HG02588 (cell line): Measurements from ENCODE around the gene C6orf15.

ENCODE experiments used
- ATAC-seq: cut with Tn5 transposase; IDR thresholded peaks from one replicate; pipeline ENCODE4 v1.9.1; 2021; ENCODE audit warnings: mild to moderate bottlenecking, moderate library complexity; ENCODE audit not compliant: unreplicated experiment

Gene C6orf15

DNA sequence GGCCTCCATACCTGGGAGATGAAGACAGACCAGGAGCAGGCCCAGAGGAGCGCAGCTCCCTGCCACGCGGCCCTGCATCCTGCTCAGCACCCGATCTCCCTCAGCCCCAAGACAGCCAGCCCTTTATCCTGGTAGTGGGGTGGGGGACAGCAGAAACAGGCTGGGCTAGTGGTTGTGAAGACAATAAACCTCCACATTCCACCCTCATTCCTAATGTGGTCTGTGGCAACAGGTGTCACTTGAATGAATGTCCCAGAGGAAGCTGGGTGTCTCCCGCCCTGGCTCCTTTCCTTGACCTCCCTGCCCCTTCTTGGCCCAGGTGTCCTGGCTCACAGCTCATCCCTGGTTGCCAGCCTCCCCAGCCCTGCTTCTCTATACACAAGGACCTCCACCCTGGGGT lies at the start of gene C6orf15:
Gene C6orf15 (minus strand): TSS at position 98 of the 400 bp plus-strand sequence. CDS start 20 bp downstream, at position 78.
- no peak for ATAC-seq

DNA sequence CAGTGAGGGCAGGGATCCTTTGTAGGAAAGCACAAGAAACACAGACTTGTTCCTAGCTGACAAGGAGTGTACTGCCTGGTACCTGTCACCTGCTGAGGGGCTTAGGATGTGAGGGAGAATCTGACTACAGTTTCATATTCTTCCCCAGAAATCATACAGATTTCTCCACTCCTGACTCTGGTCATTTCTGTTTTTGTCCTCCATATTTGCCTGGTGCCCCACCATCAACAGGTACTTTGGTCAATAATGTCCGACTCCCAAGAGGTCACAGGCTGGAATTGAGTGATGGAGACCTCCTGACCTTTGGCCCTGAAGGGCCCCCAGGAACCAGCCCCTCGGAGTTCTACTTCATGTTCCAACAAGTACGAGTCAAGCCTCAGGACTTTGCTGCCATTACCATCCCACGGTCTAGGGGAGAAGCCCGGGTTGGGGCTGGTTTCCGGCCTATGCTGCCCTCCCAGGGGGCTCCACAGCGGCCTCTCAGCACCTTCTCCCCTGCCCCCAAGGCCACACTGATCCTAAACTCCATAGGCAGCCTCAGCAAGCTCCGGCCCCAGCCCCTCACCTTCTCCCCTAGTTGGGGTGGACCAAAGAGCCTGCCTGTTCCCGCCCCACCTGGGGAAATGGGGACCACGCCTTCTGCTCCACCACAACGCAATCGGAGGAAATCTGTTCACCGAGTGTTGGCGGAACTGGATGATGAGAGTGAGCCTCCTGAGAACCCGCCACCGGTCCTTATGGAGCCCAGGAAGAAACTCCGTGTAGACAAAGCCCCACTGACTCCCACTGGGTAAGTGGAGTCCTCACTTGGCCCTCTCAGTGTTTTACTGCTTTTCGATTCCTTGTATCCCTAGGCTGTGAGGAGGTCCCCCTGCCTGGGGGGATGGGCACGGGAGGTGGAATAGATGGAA lies 49.1 kb upstream of the C6orf15 start:
- ATAC-seq: no peak

DNA sequence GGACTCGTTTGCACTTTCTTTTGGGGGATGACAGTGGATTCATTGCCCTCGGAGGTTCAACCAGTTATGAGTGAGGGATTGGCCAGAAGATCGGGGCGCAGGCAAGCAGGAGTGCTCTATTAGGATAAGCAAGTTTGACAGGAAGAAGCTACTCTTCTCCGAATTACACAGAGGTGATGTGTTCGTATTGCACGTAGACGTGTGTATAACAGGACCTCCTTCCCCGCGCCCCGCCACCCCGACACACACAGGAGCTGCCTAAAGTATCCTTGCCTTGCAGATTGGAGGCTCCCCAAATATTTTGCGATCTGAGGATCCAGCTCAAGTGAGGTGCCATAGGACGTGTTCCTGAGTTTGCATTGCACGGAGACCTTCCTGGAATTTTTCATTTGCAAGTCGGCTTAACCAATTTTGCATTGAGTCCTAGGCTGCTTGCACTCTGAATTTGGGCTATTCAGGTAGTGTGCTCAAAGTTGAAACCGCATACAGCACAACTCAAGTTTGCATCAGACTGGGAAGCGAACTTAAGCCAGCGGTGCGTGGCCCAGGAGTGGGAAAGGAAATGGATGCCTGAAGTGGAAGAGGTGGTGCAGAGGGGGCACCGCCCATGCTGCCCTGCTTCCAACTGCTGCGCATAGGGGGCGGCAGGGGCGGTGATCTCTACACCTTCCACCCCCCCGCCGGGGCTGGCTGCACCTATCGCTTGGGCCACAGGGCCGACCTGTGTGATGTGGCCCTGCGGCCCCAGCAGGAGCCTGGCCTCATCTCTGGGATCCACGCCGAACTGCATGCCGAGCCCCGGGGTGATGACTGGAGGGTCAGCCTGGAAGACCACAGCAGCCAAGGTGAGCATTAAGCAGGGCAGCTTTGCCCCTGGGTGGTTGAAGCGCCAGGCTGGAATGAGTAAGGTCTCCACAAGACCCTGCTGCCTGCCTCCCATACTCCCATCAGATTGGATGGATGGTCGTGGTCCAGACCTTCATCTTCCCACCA lies 46.8 kb upstream of the C6orf15 start:
- ATAC-seq: no peak

DNA sequence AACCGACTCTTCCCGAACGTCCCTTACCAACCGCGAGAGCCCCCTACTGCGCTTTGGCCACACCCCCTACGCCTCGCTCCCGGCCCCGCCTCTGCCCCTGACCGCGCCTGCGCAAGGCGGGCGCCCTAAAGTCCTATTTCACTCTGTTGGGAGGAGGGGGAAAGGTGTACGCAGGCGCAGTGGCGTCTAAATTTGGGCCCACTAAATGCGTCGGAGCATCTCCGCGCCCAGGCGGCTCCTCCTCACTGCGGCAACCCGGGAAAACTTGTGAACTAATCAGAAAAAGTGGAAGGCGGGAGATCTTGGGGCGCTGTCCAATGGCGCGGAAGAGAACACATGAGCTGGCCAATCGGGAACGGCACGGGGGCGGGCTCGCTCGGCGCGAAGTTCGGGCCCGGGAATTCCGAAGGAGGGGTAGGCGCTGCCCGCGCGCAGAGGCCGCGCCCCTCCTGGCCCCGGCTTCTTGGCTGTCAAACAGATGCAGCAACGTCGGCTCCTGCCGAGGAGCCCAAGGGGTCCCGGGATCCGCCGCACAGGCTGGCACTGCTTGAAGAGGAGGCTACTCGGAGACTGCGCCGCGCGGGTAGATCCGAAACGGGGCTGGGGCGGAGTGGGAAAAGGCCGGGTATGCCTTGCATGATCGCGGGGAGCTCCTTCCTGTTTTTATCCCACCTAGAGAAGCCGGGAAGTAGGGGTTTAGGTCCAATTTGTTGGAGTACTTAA lies 45.9 kb upstream of the C6orf15 start, which contains the start of gene TCF19:
Gene TCF19 (plus strand): TSS at position 450 of the 723 bp plus-strand sequence. CDS start 881 bp downstream, outside the sequence.
- ATAC-seq: peak; percentile 81

DNA sequence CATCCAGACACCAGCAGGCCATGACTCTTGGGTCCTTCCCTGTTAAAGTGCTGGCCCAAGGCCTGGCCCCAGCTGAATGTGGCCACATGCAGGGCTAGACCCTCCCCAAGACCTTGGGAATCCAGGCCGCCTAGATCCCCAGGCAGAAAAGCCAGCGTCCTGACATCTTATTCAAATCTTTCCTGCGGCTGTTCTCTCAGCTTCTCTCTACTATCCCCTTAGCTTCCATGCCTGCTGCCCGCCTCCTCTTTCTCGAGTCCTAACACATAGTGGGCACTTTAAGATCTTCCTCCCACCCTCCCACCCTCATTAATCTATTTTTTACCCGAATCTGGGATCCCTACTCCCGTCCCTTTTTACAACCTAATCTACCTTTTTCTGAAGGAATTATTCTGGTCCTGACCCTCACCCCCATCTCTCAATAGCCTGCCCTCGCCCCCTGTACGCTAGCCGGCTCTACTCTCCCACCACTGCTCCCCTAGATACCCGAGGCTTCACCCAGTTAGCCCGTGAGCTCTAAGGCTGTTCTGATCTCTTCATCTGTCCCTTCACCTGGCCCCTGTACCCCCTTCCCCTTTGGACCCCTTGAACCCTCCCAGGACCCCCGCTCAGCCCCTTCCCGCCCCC lies 45.3 kb upstream of the C6orf15 start, which contains the start of gene CCHCR1:
Gene CCHCR1 (minus strand): TSS at position 290 of the 627 bp plus-strand sequence. CDS start 202 bp downstream, at position 88.
- peak; percentile 2 for ATAC-seq

DNA sequence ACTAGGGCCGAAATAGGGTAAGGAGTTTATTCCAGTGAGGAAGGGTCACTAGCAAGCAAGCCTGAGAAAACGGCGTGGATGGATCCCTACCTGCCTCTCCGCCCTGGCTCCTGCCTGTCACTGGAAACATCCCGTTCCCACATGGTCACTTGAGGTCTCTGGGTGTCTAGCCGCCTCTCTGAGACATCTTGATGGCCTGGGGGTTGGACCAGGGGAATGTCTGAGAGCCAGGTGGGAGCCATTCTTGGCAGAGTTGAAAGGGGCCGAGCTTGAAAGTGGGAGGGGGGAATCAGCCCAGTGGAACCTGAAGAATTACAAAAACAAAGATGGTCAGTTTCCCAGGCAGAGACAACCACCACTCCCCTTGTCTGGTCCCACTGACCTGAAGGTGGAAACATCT lies 44.3 kb upstream of the C6orf15 start:
- ATAC-seq: no peak

DNA sequence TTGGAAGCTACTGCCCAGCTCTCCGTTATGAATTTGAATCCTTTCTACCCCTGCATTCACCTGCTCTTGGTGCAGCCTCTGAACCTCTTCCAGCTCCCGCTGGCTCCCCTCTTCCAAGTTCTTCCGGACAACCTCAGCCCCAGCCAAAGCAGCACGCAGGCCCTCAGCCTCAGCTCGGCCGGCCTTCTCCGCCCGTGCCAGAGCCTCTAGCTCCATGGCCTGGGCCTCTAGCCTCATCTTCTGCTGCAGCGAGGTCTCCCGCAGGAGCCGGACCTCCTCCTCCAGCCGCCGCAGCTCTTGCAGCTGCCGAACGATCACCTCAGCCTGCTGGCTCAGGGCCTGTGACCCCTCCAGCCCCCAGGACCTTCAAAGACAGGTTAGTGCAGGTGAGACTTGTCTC lies 42.1 kb upstream of the C6orf15 start:
- ATAC-seq: no peak

DNA sequence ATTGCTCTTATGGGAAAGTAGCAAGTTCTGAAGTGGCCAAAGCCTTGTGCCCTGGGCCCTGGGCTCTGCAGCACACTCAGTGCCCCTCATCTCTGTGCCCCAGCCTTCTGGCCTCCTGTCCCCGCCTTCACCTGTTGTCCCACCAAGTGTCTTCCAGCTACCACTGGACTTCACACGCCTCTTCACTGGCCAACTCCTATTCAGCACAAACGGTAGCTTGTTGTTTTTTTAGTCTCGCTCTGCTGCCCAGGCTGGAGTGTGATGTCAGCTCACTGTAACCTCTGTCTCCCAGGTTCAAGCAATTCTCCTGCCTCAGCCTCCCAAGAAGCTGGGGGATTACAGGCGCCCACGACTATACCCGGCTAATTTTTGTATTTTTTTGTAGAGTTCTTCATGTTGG lies 40.4 kb upstream of the C6orf15 start:
- ATAC-seq: no peak

DNA sequence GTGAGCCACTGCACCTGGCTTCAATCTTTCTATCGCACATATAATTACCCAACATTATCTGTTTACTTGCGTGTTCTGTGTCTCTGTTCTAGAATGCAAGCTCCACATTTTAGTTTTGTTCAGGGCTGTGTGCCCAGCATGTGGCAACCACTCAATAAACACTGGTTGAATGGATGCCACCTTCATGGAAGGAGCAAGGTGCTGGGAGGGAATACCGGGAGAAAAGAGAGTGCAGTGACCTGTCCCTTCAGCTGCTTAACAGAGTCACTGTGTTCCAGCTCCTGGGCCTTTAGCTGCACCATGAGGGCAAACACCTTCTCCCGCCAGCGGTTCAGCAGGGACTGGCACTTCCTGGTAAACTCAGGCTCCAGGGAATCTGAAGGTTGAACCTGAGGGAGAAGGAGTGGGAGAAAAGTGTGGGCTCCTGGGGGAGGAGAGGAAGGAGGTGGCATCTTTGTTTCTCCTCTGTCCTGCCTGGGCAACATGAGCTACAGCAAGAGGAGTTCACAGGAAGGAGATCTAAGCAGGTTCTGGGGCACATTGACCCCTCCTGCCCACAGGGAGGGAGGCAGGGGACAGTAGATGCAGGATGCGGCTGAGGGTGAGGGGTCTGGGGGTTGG lies 37.6 kb upstream of the C6orf15 start:
- ATAC-seq: no peak

DNA sequence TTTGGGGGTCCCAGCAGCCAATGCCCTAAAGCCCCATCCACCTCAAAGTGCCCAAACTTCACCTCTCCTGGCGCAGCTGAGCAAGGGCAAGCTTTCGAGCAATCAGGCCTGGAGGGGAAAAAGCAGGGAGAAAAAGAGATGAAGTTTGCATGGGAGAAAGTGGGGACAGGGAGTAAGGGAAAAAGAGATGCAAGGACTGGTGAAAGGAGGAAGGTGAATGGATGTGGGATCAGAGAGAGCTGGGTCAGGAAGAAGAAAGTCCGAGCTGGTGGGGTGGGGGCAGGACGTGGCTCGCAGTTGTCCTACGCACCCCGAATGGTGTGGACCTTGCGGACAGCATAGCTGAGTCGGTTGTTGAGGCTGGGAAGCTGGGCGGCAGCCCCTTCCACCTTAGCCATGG lies 33.0 kb upstream of the C6orf15 start:
- ATAC-seq: no peak

DNA sequence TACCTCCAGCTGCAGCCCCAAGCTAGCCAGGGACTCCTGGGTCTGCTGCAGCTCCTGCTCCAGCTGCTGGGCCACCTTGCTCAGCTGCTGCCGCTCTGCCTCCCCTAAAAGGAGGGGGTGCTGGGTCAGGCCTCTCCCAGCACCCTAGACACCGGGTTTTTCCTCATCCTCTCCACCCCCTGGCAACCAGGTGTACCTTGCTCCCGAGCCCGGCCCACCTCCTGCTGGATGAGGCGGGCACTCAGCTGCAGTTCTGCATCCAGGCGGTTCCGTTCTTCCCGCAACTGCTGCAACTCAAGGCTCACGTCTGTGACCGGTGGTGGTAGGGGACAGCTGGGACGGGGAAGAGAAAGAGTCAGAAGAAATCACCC lies 32.6 kb upstream of the C6orf15 start:
- ATAC-seq: no peak

DNA sequence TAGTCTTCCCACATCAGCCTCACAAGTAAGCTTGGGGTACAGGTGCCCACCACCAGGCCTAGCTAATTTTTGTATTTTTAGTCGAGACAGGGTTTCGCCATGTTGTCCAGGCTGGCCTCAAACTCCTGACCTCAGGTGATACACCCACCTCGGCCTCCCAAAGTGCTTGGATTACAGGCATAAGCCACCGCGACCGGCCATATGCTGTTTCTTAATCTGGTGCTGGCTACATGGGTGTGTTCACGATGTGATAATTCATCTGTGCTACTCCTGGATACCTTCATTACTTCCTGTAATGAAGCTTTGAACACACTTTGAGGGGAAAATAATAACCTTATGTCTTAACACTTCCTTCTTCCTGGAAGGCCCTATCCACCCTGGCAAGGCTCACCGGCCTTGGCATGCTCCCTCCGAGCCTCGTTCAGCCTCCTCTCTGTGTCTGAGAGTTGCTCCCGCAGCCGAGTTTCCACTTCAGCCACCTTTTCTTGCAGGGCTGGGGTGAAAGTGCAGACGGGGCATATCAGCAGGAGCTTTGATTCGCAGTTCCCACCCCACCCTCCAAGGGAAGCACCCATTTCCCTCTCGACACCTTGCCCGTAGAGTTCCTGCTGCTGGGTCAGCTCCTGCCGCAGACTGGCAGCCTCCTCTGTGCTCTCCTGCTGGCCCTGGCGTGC lies 32.1 kb upstream of the C6orf15 start:
- ATAC-seq: no peak

DNA sequence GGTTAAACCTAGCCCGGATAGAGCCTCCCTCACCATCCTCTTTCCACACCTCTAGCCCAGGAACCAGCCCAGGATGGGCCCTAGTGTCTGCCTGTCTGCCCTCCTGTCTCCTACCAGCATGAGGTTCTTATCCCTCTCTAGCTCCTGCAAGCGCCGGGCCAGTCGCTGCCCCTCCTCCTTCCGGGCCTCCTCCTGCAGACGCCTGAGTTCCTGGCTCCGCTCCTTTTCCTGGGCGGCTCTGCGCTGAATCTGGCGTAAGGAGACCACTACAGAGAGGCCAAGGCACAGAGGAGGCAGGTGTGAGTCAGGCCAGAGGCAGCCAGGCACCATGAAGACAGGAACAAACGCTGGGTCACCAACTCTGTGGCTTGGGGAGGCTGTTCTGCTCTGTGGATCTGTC lies 30.8 kb upstream of the C6orf15 start:
- ATAC-seq: no peak

DNA sequence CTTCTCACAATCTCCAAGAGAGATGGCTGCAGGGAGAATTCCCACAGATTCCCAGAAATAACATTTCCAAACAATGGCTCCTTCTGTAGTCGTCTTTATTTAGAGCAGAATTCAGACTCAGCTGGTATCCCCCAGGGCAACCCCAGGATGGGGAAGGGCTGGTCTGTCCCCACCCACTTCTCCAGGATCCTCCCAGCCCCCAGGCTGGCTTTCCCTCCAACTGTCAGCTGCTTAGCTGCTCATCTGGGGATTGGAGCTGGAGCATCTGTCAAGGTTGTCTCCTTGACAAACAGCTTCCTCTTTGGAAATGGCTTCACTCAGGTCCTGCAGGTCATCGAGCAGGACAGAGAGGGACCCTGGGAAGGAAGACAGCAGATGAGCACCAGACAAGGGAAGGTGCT lies 30.0 kb upstream of the C6orf15 start:
- no peak for ATAC-seq

DNA sequence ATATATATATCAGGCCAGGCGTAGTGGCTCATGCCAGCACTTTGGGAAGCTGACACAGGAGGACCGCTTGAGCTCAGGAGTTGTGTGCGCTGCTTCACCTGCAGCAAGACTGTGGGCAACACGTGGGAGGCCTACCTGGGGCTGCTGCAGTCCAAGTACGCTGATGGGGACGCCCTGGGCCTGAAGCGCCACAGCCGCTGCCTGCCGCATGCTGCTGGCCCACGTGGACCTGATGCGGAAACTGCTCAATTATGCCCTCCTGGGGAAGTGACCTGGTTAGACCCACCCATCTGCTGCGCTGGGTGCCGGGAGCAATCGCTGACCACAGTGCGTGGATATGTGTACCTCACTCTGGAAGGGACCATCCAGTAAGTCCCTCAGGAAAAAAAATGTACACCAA lies 28.3 kb upstream of the C6orf15 start:
- no peak for ATAC-seq

DNA sequence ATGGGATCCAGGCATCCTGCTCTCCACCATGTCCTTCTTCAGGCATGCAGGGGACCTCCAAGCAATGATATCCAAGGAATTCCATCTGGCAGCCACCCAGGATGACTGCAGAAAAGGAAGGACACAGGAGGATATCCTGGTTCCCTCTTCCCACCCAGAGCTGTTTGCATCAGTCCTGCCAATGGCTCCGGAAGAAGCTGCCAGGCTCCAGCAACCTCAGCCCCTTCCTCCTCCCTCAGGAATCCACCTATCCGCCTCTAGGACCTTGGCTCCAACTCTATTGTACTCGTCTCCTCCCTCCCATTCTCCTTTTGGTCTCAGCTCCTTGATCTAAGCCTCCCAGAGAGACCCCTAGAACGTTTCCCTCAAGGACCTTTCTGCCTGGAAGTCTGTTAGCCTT lies 27.2 kb upstream of the C6orf15 start:
- ATAC-seq: no peak

DNA sequence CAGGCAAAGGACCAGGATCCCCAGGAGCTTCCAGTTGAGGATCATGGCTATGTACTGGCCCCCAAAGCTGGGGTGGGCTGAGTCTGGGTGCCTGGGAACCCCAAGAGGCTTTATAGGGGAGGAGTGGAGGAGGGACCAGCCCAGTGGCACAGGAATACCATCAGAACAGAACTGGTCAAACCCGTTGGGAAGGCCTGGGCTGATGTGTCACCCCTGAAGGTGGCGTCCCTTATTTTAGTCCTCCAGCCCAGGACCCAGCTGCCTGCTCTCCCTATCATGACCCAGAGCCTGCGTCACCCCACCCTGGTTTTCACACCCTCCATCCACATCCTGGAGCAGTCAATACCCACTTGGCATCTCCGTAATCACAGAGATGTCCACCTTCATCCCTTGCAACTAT lies 26.6 kb upstream of the C6orf15 start, which contains the start of gene PSORS1C2:
Gene PSORS1C2 (minus strand): TSS at position 85 of the 400 bp plus-strand sequence. CDS start 40 bp downstream, at position 45.
- no peak for ATAC-seq

DNA sequence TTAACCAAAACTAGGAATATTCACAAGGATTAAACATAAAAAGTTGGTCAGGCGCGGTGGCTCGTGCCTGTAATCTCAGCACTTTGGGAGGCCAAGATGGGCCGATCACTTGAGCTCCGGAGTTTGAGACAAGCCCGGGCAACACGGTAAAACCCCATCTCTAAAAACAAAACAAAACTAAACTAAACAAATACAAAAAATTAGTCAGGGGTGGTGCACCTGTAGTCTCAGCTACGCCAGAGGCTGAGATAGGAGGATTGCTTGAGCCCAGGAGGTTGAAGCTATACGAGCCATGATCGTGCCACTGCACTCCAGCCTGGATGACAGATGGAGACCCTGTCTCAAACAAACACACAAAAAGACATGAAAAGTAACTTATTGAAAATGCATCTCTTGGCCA lies 23.3 kb upstream of the C6orf15 start:
- no peak for ATAC-seq

DNA sequence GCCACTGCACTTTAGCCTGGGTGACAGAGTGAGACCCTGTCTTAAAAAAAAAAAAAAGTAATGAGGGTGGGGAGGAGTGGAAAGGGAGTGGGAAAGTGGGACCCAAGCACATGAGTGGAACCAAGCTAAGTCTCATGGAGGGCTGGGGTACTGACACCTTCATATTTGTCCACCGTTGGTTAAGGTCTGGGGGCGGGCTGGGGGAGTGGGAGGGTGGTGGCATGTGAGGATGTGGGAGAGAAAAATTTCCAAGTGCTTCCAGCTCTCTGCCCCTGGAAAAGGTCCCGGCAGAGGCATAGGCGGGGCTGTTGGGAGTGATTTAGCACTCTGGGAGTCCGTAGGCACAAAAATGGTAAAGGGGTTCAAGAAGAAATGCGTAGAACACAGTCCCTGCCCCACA lies 20.4 kb upstream of the C6orf15 start:
- no peak for ATAC-seq
